GM21717 (cell line): Measurements from ENCODE around the gene ROBO2.

Experiments used
- ATAC-seq: cut with Tn5 transposase; IDR thresholded peaks from one replicate; pipeline ENCODE4 v1.9.1; 2021; ENCODE audit warnings: mild to moderate bottlenecking, moderate library complexity; ENCODE audit not compliant: unreplicated experiment

The ROBO2 gene

GRCh38 chr3:77464111-77464688, 424.3 kb downstream of the ROBO2 start:
- ATAC-seq = no peak

- no peak for ATAC-seq
Measured at GRCh38 chr3:77466562-77467115, 426.7 kb downstream of the ROBO2 start.

- no peak for ATAC-seq
Measured at GRCh38 chr3:77467702-77468625, 428.1 kb downstream of the ROBO2 start.

GRCh38 chr3:77468626-77469020, 428.7 kb downstream of the ROBO2 start:
- ATAC-seq = no peak

- ATAC-seq = no peak
Measured at GRCh38 chr3:77475507-77475906, 435.6 kb downstream of the ROBO2 start.

GRCh38 chr3:77479021-77479420, 439.1 kb downstream of the ROBO2 start:
- no peak for ATAC-seq

- no peak for ATAC-seq
Measured at GRCh38 chr3:77489216-77489615, 449.3 kb downstream of the ROBO2 start.

GRCh38 chr3:77491961-77492360, 452.1 kb downstream of the ROBO2 start:
- ATAC-seq = no peak

GRCh38 chr3:77500721-77501120, 460.8 kb downstream of the ROBO2 start:
- no peak for ATAC-seq

GRCh38 chr3:77506384-77506783, 466.5 kb downstream of the ROBO2 start:
- ATAC-seq = no peak

GRCh38 chr3:77513542-77513941, 473.6 kb downstream of the ROBO2 start:
- no peak for ATAC-seq

- ATAC-seq = no peak
Measured at GRCh38 chr3:77514766-77515165, 474.9 kb downstream of the ROBO2 start.

- no peak for ATAC-seq
Measured at GRCh38 chr3:77524463-77524862, 484.6 kb downstream of the ROBO2 start.

- ATAC-seq = no peak
Measured at GRCh38 chr3:77524946-77525682, 485.2 kb downstream of the ROBO2 start.

- no peak for ATAC-seq
Measured at GRCh38 chr3:77526573-77527113, 486.7 kb downstream of the ROBO2 start.

- ATAC-seq = no peak
Measured at GRCh38 chr3:77529522-77529921, 489.6 kb downstream of the ROBO2 start.

GRCh38 chr3:77530870-77531269, 491.0 kb downstream of the ROBO2 start:
- ATAC-seq = no peak

- ATAC-seq = no peak
Measured at GRCh38 chr3:77535116-77535515, 495.2 kb downstream of the ROBO2 start.

- no peak for ATAC-seq
Measured at GRCh38 chr3:77536038-77536775, 496.3 kb downstream of the ROBO2 start.

- no peak for ATAC-seq
Measured at GRCh38 chr3:77539014-77539413, 499.1 kb downstream of the ROBO2 start.
